Smooth muscle cell of the brain vasculature (primary cell): ENCODE measurements around the gene PAX1.
A peak's percentile ranks its signal among the peaks of the same experiment; 100 is the strongest.

ENCODE experiments used
- DNase-seq: peaks from one replicate; pipeline ENCODE4 v3.0.0-alpha.2; 2012; ENCODE audit warnings: low read depth, low spot score

The PAX1 gene

GRCh38 chr20:21702553-21703470 lies 2.7 kb upstream of the PAX1 start:
- no peak for DNase-seq

GRCh38 chr20:21703717-21704407 lies 1.6 kb upstream of the PAX1 start:
- no peak for DNase-seq

- no peak for DNase-seq
Observed at GRCh38 chr20:21704408-21705385, 767 bp upstream of the PAX1 start.

GRCh38 chr20:21706261-21707195 lies 1.1 kb downstream of the PAX1 start:
- no peak for DNase-seq

- DNase-seq = no peak
Observed at GRCh38 chr20:21707267-21707666, 1.8 kb downstream of the PAX1 start.

GRCh38 chr20:21707999-21708737 lies 2.7 kb downstream of the PAX1 start:
- DNase-seq = no peak

- no peak for DNase-seq
Observed at GRCh38 chr20:21708738-21709534, 3.5 kb downstream of the PAX1 start.

GRCh38 chr20:21709535-21709904 lies 4.1 kb downstream of the PAX1 start:
- no peak for DNase-seq

- DNase-seq = no peak
Observed at GRCh38 chr20:21710341-21710740, 4.9 kb downstream of the PAX1 start.

- no peak for DNase-seq
Observed at GRCh38 chr20:21710863-21711431, 5.5 kb downstream of the PAX1 start.

GRCh38 chr20:21712443-21713059 lies 7.1 kb downstream of the PAX1 start:
- no peak for DNase-seq

GRCh38 chr20:21713470-21713869 lies 8.0 kb downstream of the PAX1 start:
- no peak for DNase-seq

- DNase-seq = no peak
Observed at GRCh38 chr20:21713901-21714296, 8.4 kb downstream of the PAX1 start.

GRCh38 chr20:21714297-21715192 lies 9.1 kb downstream of the PAX1 start:
- DNase-seq = no peak

- DNase-seq = no peak
Observed at GRCh38 chr20:21715193-21715881, 9.9 kb downstream of the PAX1 start.

GRCh38 chr20:21719592-21720214 lies 14.2 kb downstream of the PAX1 start:
- peak; percentile 62 for DNase-seq
